ENCODE results near the gene BPIFB6. TPM values are rescaled to one million over a fixed set of nuclear protein-coding genes. Genes with fewer than 3 reads are reported as not detected.

Gene BPIFB6
- total RNA-seq, 2 experiments from 2014 or later: not detected

- no peak overlapping the region for H3K4me3 Mint-ChIP-seq
- no peaks in the 10 kb centered on the region for H3K36me3 Mint-ChIP-seq
- H3K9me3 Mint-ChIP-seq (ENCODE audit: low read depth): no peaks in the 10 kb centered on the region
- CTCF ChIA-PET: no interaction called here
- no peak for ATAC-seq
- DNase-seq: no peak
- H3K27me3 Mint-ChIP-seq: peaks cover 3% of the 10 kb centered on the region
- no peaks in the 10 kb centered on the region for H3K4me1 Mint-ChIP-seq
- H3K27ac Mint-ChIP-seq: no peak overlapping the region
Observed at GRCh38 chr20:33061658-33062028, 30.2 kb downstream of the BPIFB6 start.

DNA sequence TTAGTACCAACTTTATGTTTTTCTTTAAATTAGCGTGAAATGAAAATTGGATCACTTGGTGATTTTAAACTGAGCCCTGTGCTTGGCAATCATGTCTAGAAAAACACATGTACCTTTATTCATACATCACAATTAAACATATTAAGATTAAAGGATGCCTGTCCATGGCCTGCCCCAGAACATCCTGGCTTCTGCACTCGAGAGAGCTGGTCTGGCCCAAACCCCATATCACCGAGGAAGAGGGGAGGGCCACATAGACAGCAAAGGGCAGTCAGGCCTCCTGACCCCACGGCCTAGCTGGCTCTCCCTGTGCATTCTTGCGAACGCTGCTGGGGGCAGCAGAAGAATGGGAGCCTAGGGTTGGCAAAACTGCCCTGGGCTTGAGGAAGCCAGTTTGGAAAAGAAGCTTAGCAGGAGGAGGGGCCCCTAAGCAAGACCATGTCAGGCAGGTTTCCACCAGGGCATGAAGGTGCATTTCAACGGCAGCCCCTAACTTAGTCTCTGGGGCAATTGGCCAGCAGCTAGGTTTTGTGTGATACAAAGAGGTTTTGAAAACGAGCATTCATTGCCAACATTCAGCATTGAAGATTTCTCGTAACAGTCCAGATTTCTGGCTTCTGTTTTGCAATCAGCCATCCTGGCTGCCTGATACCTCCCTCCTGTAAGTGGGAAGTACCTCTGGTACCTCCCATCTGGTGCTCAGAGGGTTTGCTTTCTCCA is 30.8 kb downstream of the BPIFB6 start:
- H3K27ac Mint-ChIP-seq: no peak overlapping the region
- no peaks in the 10 kb centered on the region for H3K4me1 Mint-ChIP-seq
- no peak overlapping the region for H3K4me3 Mint-ChIP-seq
- H3K9me3 Mint-ChIP-seq (ENCODE audit: low read depth): no peaks in the 10 kb centered on the region
- CTCF ChIA-PET: no interaction called here
- DNase-seq (no peak), ATAC-seq (no peak)
- peaks cover 3% of the 10 kb centered on the region for H3K27me3 Mint-ChIP-seq
- H3K36me3 Mint-ChIP-seq: no peaks in the 10 kb centered on the region

DNA sequence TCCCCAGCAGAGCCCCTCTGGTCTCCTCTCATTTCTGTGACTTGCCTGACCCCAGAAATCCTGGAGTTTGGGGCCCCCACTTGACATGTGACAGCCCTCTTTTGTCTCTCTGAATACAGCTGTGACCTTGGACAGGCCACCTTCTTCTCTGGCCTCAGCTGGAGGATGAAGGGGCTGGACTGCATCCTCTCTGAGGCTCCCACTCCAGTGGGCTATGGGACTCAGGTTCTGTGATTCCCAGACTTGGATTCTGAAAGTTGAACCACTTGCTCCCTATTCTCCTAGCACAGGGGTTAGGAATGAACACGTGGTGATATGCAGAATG is 31.3 kb downstream of the BPIFB6 start:
- Mint-ChIP-seq H3K27ac (no peak overlapping the region), H3K4me1 (no peaks in the 10 kb centered on the region), H3K36me3 (no peaks in the 10 kb centered on the region), H3K4me3 (no peak overlapping the region), H3K9me3 (ENCODE audit: low read depth) (no peaks in the 10 kb centered on the region), H3K27me3 (peaks cover 2% of the 10 kb centered on the region)
- ATAC-seq: no peak
- DNase-seq: no peak
- CTCF ChIA-PET: no interaction called here

- H3K27ac Mint-ChIP-seq: no peak overlapping the region
- ATAC-seq (no peak), DNase-seq (no peak)
- H3K27me3 Mint-ChIP-seq: no peaks in the 10 kb centered on the region
- H3K9me3 Mint-ChIP-seq (ENCODE audit: low read depth): no peaks in the 10 kb centered on the region
- no peaks in the 10 kb centered on the region for H3K4me1 Mint-ChIP-seq
- H3K36me3 Mint-ChIP-seq: no peaks in the 10 kb centered on the region
- CTCF ChIA-PET: no interaction called here
- no peak overlapping the region for H3K4me3 Mint-ChIP-seq
Observed at GRCh38 chr20:33063271-33063670, 31.8 kb downstream of the BPIFB6 start.

DNA sequence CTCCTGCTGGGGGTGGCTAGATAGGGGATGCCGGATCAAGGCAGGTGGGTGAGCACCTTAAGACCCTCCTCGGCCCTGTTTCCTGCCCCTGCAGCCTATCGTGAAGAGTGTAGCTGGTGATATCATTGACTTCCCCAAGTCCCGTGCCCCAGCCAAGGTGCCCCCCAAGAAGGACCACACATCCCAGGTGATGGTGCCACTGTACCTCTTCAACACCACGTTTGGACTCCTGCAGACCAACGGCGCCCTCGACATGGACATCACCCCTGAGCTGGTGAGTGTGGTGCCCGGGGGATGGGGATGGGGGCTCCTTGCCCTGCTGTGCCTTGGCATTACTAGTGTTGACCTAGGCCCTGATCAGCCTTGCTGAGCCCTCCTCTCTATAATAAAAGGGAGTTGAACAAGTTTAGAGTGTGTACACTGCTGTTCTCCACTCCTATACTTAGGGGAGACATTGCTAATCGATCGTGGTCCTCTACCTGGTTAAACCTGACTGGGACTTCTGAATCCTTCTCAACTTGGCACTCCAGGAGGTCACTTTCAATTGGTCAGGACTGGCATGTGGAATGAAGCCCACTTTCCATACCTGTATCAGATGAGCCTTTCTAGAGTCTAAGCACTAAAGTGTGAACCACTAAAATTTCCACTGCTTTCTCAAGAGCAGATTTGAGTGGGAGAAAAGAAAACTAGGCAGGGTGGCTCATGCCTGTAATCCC is 33.3 kb downstream of the BPIFB6 start:
- Mint-ChIP-seq H3K36me3 (no peaks in the 10 kb centered on the region), H3K4me3 (no peak overlapping the region), H3K4me1 (no peaks in the 10 kb centered on the region), H3K27ac (no peak overlapping the region), H3K27me3 (no peaks in the 10 kb centered on the region), H3K9me3 (ENCODE audit: low read depth) (no peaks in the 10 kb centered on the region)
- CTCF ChIA-PET: interaction anchor here (0.7 to 1.2 kb wide), 3 partner anchors 12 to 162 kb away, joined by 3 to 5 read pairs (median 3); no protein-coding TSS in a partner anchor
- ATAC-seq (no peak), DNase-seq (no peak)

DNA sequence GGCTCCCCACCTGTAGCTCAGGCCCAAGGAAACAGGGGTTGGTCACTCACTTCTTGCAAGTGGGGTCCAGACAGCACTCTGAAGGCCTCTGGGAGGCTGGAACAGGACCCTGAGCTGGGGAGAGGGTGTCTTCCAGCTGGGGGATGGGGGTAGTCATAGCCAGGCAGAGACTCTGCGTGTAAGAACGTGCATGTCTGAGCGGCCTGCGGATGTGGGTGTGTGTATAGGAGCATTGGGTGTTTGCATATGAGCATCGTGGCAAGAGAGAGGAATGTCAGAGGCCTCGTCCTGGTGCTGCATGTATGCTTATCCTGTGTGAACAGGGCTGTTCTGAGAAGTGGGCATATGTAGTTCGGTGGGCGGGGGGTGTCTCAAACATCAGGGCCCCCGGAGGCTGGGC is 34.3 kb downstream of the BPIFB6 start:
- ATAC-seq: no peak
- Mint-ChIP-seq H3K27me3 (no peaks in the 10 kb centered on the region), H3K4me1 (no peaks in the 10 kb centered on the region), H3K9me3 (ENCODE audit: low read depth) (no peaks in the 10 kb centered on the region), H3K36me3 (no peaks in the 10 kb centered on the region), H3K27ac (no peak overlapping the region), H3K4me3 (no peak overlapping the region)
- no peak for DNase-seq
- CTCF ChIA-PET: no interaction called here

DNA sequence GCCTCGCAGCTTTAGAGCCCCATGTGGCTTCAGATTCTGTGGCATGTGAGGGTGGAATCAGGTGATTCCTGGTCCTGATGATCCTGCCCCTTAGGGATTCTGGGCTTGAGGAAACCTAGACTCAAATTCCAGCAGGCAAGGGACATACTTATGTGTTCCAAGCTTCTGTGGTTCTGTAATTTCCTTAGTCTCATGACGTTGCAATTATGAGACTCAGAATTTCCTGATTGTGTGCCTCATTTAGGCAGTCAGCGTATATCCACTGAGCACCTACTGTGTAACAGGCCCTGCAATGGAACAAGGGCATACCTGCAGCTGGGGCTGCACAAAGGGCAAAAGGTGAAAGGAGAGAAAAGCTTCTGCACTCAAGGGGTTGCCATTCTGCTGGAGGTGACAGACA is 36.4 kb downstream of the BPIFB6 start:
- H3K27me3 Mint-ChIP-seq: no peaks in the 10 kb centered on the region
- ATAC-seq (no peak), DNase-seq (no peak)
- H3K4me3 Mint-ChIP-seq: no peak overlapping the region
- H3K36me3 Mint-ChIP-seq: no peaks in the 10 kb centered on the region
- H3K27ac Mint-ChIP-seq: no peak overlapping the region
- no peaks in the 10 kb centered on the region for H3K4me1 Mint-ChIP-seq
- H3K9me3 Mint-ChIP-seq (ENCODE audit: low read depth): no peaks in the 10 kb centered on the region
- CTCF ChIA-PET: interaction anchor here (1.0 kb wide), 1 partner anchor 166 kb away, joined by 4 read pairs; no protein-coding TSS in a partner anchor

- H3K27ac Mint-ChIP-seq: no peak overlapping the region
- no peaks in the 10 kb centered on the region for H3K36me3 Mint-ChIP-seq
- CTCF ChIA-PET: interaction anchor here (1.0 kb wide), 1 partner anchor 166 kb away, joined by 4 read pairs; no protein-coding TSS in a partner anchor
- H3K9me3 Mint-ChIP-seq (ENCODE audit: low read depth): no peaks in the 10 kb centered on the region
- no peaks in the 10 kb centered on the region for H3K4me1 Mint-ChIP-seq
- no peak for ATAC-seq
- no peaks in the 10 kb centered on the region for H3K27me3 Mint-ChIP-seq
- no peak overlapping the region for H3K4me3 Mint-ChIP-seq
- DNase-seq: no peak
Observed at GRCh38 chr20:33068251-33068939, 36.9 kb downstream of the BPIFB6 start.

- no peaks in the 10 kb centered on the region for H3K9me3 Mint-ChIP-seq (ENCODE audit: low read depth)
- CTCF ChIA-PET: no interaction called here
- no peaks in the 10 kb centered on the region for H3K27me3 Mint-ChIP-seq
- DNase-seq (no peak), ATAC-seq (no peak)
- no peaks in the 10 kb centered on the region for H3K36me3 Mint-ChIP-seq
- H3K27ac Mint-ChIP-seq: no peak overlapping the region
- no peaks in the 10 kb centered on the region for H3K4me1 Mint-ChIP-seq
- H3K4me3 Mint-ChIP-seq: no peak overlapping the region
Observed at GRCh38 chr20:33069673-33070072, 38.2 kb downstream of the BPIFB6 start.

- CTCF ChIA-PET: no interaction called here
- Mint-ChIP-seq H3K36me3 (no peaks in the 10 kb centered on the region), H3K27ac (no peak overlapping the region), H3K27me3 (no peaks in the 10 kb centered on the region), H3K4me1 (no peaks in the 10 kb centered on the region), H3K4me3 (no peak overlapping the region), H3K9me3 (ENCODE audit: low read depth) (no peaks in the 10 kb centered on the region)
- ATAC-seq: no peak
- no peak for DNase-seq
Observed at GRCh38 chr20:33070111-33071053, 38.9 kb downstream of the BPIFB6 start.

GRCh38 chr20:33071198-33071597 is 39.8 kb downstream of the BPIFB6 start:
- H3K4me1 Mint-ChIP-seq: no peaks in the 10 kb centered on the region
- ATAC-seq (no peak), DNase-seq (no peak)
- H3K27ac Mint-ChIP-seq: no peak overlapping the region
- no peaks in the 10 kb centered on the region for H3K9me3 Mint-ChIP-seq (ENCODE audit: low read depth)
- H3K36me3 Mint-ChIP-seq: no peaks in the 10 kb centered on the region
- CTCF ChIA-PET: interaction anchor here (0.6 to 1.0 kb wide), 2 partner anchors 228 to 389 kb away, joined by 3 read pairs; no protein-coding TSS in a partner anchor
- no peaks in the 10 kb centered on the region for H3K27me3 Mint-ChIP-seq
- H3K4me3 Mint-ChIP-seq: no peak overlapping the region

DNA sequence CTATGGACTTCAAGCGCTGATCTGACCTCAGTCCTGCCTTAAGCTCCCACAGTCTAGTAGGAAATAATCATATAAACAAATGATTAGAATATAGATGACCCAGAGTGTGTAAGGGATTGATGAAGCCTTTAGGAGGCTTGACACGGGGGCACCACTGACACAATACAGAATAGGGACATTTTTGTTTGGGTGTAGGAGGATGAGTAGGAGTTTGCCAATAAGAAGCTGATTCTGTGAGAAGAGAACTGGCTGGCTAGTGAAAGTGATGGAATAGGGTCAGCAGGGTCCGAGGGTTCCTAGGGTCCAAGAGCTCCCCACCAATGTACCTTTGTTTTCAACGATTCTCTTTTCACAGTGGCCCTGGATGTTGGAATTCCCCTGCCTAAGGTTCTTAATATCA is 40.9 kb downstream of the BPIFB6 start:
- no peak for DNase-seq
- CTCF ChIA-PET: interaction anchor here (1.0 to 1.5 kb wide), 3 partner anchors 17 to 227 kb away, joined by 3 to 5 read pairs (median 3); no protein-coding TSS in a partner anchor
- no peaks in the 10 kb centered on the region for H3K9me3 Mint-ChIP-seq (ENCODE audit: low read depth)

DNA sequence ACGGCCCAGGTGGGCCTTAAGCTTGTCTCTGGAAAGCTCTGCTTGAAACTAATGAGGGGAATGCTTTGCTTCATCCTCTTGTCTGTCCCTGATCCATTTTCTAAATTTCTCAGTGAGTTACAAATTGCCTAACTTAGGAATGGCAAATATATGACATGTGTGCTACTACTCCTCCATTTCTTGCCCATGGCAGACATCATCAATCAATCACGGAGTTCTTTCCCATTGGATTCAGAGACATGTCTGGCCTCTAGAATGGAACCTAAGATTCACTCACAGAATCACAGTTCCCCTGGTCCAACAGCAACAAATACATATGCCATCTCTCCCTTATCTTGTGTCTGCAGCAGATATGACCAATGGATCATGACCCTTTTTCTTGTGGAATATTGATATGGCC is 41.4 kb downstream of the BPIFB6 start:
- Mint-ChIP-seq H3K27me3 (no peaks in the 10 kb centered on the region), H3K4me3 (no peak overlapping the region), H3K36me3 (no peaks in the 10 kb centered on the region), H3K4me1 (no peaks in the 10 kb centered on the region), H3K27ac (no peak overlapping the region), H3K9me3 (ENCODE audit: low read depth) (no peaks in the 10 kb centered on the region)
- ATAC-seq (no peak), DNase-seq (no peak)
- CTCF ChIA-PET: interaction anchor here (1.2 to 1.5 kb wide), 2 partner anchors 16 to 171 kb away, joined by 3 to 5 read pairs; no protein-coding TSS in a partner anchor

More for the DNA sequence above, 40.9 kb downstream of the BPIFB6 start:
- Mint-ChIP-seq H3K27ac (no peak overlapping the region), H3K4me3 (no peak overlapping the region), H3K27me3 (no peaks in the 10 kb centered on the region), H3K36me3 (no peaks in the 10 kb centered on the region), H3K4me1 (no peaks in the 10 kb centered on the region)
- ATAC-seq: no peak

All from activated CD8-positive, alpha-beta memory T cell treated with anti-CD3 and anti-CD28 coated beads, Interleukin-2, amount 10 ng/mL, durations not matched to agents 7 days and 5 days (primary cell).